Astrocyte (in vitro differentiated cells and primary cell): ENCODE results near the gene PALS1.
A peak's percentile ranks its signal among the peaks of the same experiment; 100 is the strongest.

Experiments
- EZH2 ChIP-seq: IDR thresholded peaks from 2 replicates; pipeline ENCODE4 v1.6.1; 2012; ENCODE audit warnings: mild to moderate bottlenecking, low read length, inconsistent platforms; ENCODE audit not compliant: insufficient read depth
- TF ChIP-seq, protein P1 (sequence below): IDR thresholded peaks from 2 replicates; pipeline ENCODE4 v1.5.1; 2011; ENCODE audit warnings: low read depth, mild to moderate bottlenecking, inconsistent platforms, low read length, moderate library complexity; ENCODE audit not compliant: insufficient read depth

DNA sequence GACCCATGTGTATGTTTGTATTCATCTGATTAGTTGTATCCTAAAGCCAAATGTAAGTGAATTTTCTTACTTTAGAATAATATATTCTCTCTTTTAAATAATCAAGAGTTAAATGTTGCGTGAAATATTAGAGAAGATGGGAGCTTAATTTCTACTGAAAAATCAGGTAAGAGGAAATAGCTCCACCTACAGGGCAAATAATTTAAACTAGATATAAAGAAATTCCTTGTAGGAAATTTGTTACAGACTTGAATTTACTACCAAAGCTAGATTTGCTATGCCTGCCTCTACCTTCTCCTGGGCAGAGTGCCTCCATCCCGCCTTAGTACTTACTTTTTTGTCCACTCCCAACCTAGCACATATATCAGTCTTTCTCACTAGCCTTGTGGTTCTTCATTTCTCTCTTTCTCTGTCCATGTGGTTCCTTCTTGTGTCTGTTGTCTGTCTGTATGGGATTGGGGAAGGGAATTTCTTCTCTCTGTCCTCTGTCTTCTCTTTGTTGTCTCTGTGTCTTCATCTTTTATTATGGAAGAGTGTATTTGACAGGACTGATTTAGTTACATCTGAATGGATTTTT lies 44.7 kb downstream of the PALS1 start:
- TF ChIP-seq, protein P1, sequence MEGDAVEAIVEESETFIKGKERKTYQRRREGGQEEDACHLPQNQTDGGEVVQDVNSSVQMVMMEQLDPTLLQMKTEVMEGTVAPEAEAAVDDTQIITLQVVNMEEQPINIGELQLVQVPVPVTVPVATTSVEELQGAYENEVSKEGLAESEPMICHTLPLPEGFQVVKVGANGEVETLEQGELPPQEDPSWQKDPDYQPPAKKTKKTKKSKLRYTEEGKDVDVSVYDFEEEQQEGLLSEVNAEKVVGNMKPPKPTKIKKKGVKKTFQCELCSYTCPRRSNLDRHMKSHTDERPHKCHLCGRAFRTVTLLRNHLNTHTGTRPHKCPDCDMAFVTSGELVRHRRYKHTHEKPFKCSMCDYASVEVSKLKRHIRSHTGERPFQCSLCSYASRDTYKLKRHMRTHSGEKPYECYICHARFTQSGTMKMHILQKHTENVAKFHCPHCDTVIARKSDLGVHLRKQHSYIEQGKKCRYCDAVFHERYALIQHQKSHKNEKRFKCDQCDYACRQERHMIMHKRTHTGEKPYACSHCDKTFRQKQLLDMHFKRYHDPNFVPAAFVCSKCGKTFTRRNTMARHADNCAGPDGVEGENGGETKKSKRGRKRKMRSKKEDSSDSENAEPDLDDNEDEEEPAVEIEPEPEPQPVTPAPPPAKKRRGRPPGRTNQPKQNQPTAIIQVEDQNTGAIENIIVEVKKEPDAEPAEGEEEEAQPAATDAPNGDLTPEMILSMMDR, result peak; percentile 49
- no peak for TF ChIP-seq EZH2
